HCT116 (cell line): Measurements from ENCODE around the gene GBP6. TPM values are rescaled to one million over a fixed set of nuclear protein-coding genes. Genes with fewer than 3 reads are reported as not detected.
"Not testable (repeated sequence)": the region's sequence is repeated elsewhere in the genome, so short reads cannot be mapped to it uniquely, and the experiment has no call there.

Experiments used
- ATAC-seq: fragments of 200-7000 bp; cut with Tn5 transposase; 2 replicates; pipeline ENCODE4 v1.9.1; 2020; ENCODE audit warnings: mild to moderate bottlenecking, moderate library complexity
- BruUV-seq: library from RNA; stranded (reverse); fragments of 400-500 nt; replicated peaks from 2 replicates; lab custom pipeline; 2021; lab: Mats Ljungman, UMichigan
- CTCF ChIA-PET: fragments of 300-600 bp; sonication (Branson Sonifier 250); formaldehyde crosslinking; loops from one replicate; lab custom pipeline; 2021; ENCODE audit warnings: antibody characterized with exemption; lab: Charles Lee
- POLR2A ChIA-PET: fragments of 300-600, 350-600 bp; sonication (Branson Sonifier 250); formaldehyde crosslinking; loops from one replicate; lab custom pipeline; 2021; ENCODE audit warnings: antibody characterized with exemption; lab: Charles Lee
- RAD21 ChIA-PET, 2 experiments: fragments of 300-600 bp; sonication (Branson Sonifier 250); formaldehyde crosslinking; loops; one replicate each; lab custom pipeline; 2023; ENCODE audit warnings: low total read pairs in 2 of 2; ENCODE audit not compliant: uncharacterized antibody in 2 of 2, unreplicated experiment in 2 of 2, low non-redundant PET in 1 of 2; lab: Charles Lee
- DNase-seq: peaks from one replicate; pipeline ENCODE4 v3.0.0-alpha.2; 2010; ENCODE audit warnings: low read depth, low spot score
- H2AFZ ChIP-seq: fragments of 200-600 bp; shearing (Covaris generic), sonication (generic); 2 replicates; pipeline ENCODE4 v1.6.1; 2017; ENCODE audit warnings: low read depth, mixed run types, mixed read lengths, antibody characterized with exemption, low read length; ENCODE audit not compliant: poor library complexity, severe bottlenecking
- H3K27ac ChIP-seq: 2 replicates; pipeline ENCODE4 v1.5.1; 2012; ENCODE audit warnings: low read depth, low read length
- H3K27me3 ChIP-seq: fragments of 200-600 bp; sonication (generic); 2 replicates; pipeline ENCODE4 v1.6.1; 2016; ENCODE audit warnings: mixed run types, low read length, mixed read lengths; ENCODE audit not compliant: insufficient read depth
- H3K36me3 ChIP-seq, 2 experiments: fragments of 200-500 bp in 1 of 2; fragments of 200-600 bp in 1 of 2; sonication (Bioruptor generic) in 1 of 2; sonication (generic) in 1 of 2; 2 replicates each; pipeline versions ENCODE4 v1.5.1 to v1.6.1; 2014 to 2016; ENCODE audit warnings: low read length in 2 of 2, inconsistent platforms in 1 of 2, mixed read lengths in 1 of 2, mixed run types in 1 of 2; ENCODE audit not compliant: insufficient read depth in 2 of 2, control insufficient read depth in 1 of 2
- H3K4me1 ChIP-seq, 2 experiments: fragments of 200-600 bp in 1 of 2; sonication (generic) in 1 of 2; 2 replicates each; pipeline versions ENCODE4 v1.5.1 to v1.6.1; 2012 to 2017; ENCODE audit warnings: low read length in 2 of 2, inconsistent platforms in 1 of 2, mild to moderate bottlenecking in 1 of 2, mixed read lengths in 1 of 2, mixed run types in 1 of 2, moderate library complexity in 1 of 2; ENCODE audit not compliant: insufficient read depth in 2 of 2, control insufficient read depth in 1 of 2
- H3K4me2 ChIP-seq: fragments of 200-600 bp; sonication (generic); 2 replicates; pipeline ENCODE4 v1.6.1; 2017; ENCODE audit warnings: mixed run types, low read length, mixed read lengths
- H3K4me3 ChIP-seq, 2 experiments: fragments of 200-600 bp in 1 of 2; sonication (generic) in 1 of 2; replicated peaks in 1 of 2; 2 replicates each; pipeline ENCODE4 v1.5.1; 2011 to 2016; ENCODE audit warnings: low read length in 2 of 2, control low read depth in 1 of 2, low read depth in 1 of 2, mild to moderate bottlenecking in 1 of 2, mixed read lengths in 1 of 2, mixed run types in 1 of 2
- H3K79me2 ChIP-seq: fragments of 200-600 bp; sonication (generic); 2 replicates; pipeline ENCODE4 v1.6.1; 2017; ENCODE audit warnings: mild to moderate bottlenecking, mixed run types, low read length, moderate library complexity, mixed read lengths; ENCODE audit not compliant: insufficient read depth
- H3K9ac ChIP-seq: fragments of 200-600 bp; sonication (generic); 2 replicates; pipeline ENCODE4 v1.6.1; 2016; ENCODE audit warnings: low read length, mixed read lengths
- H3K9me2 ChIP-seq: fragments of 200-600 bp; sonication (generic), shearing (Covaris generic); 2 replicates; pipeline ENCODE4 v1.6.1; 2017; ENCODE audit warnings: mixed run types, mild to moderate bottlenecking, moderate library complexity; ENCODE audit not compliant: insufficient read depth
- H3K9me3 ChIP-seq, 2 experiments: fragments of 200-500 bp in 1 of 2; fragments of 200-600 bp in 1 of 2; sonication (Bioruptor generic) in 1 of 2; sonication (generic) in 1 of 2; 2 replicates each; pipeline ENCODE4 v1.6.1; 2014 to 2017; ENCODE audit warnings: low read length in 2 of 2, mixed read lengths in 2 of 2, inconsistent platforms in 1 of 2, low read depth in 1 of 2, mild to moderate bottlenecking in 1 of 2, mixed run types in 1 of 2, moderate library complexity in 1 of 2; ENCODE audit not compliant: control insufficient read depth in 1 of 2, insufficient read depth in 1 of 2
- H4K20me1 ChIP-seq: fragments of 200-600 bp; sonication (generic), shearing (Covaris generic); 2 replicates; pipeline ENCODE4 v1.6.1; 2017; ENCODE audit warnings: mixed run types, mild to moderate bottlenecking, moderate library complexity; ENCODE audit not compliant: insufficient read depth
- CBX3 ChIP-seq: IDR thresholded peaks from 2 replicates; pipeline ENCODE4 v1.6.1; 2012; ENCODE audit warnings: low read depth
- EZH2 ChIP-seq: fragments of 200-600 bp; sonication (generic); IDR thresholded peaks from 2 replicates; pipeline ENCODE4 v1.6.1; 2017; ENCODE audit warnings: antibody characterized with exemption, mixed run types
- EZH2phosphoT487 ChIP-seq: fragments of 200-600 bp; IDR thresholded peaks from 2 replicates; pipeline ENCODE4 v1.6.1; 2018; ENCODE audit warnings: antibody characterized with exemption, borderline replicate concordance
- SRF ChIP-seq: IDR thresholded peaks from 2 replicates; pipeline ENCODE4 v1.6.1; 2012; ENCODE audit warnings: low read depth
- ZNF274 ChIP-seq: fragments of 200-500 bp; sonication (Bioruptor generic); IDR thresholded peaks from 2 replicates; pipeline ENCODE4 v1.6.1; 2014; ENCODE audit warnings: mild to moderate bottlenecking, low read depth, low read length, inconsistent platforms
- intact Hi-C: fragments of 100-400 bp; cut with micrococcal nuclease; formaldehyde crosslinking; loops from 2 replicates; pipeline ENCODE4 v1.10.0; 2022
- total RNA-seq: library from RNA; stranded (reverse); gene quantifications from one replicate; pipeline ENCODE4 v1.2.1, GENCODE V29; 2021; ENCODE audit not compliant: unreplicated experiment
- TF ChIP-seq, protein P1 (sequence below), 3 experiments: fragments of 200-600 bp in 1 of 3; sonication (generic) in 1 of 3; IDR thresholded peaks in 2 of 3; conservative IDR thresholded peaks in 1 of 3; 2 replicates each; pipeline ENCODE4 v1.5.1; 2012 to 2017; ENCODE audit warnings: low read depth in 2 of 3, low read length in 2 of 3, antibody characterized with exemption in 1 of 3, borderline replicate concordance in 1 of 3, control low read depth in 1 of 3, mild to moderate bottlenecking in 1 of 3, mixed read lengths in 1 of 3, mixed run types in 1 of 3, moderate library complexity in 1 of 3; ENCODE audit not compliant: insufficient read depth in 1 of 3

The GBP6 gene
- total RNA-seq, 1 experiment from 2014 or later = not detected

DNA sequence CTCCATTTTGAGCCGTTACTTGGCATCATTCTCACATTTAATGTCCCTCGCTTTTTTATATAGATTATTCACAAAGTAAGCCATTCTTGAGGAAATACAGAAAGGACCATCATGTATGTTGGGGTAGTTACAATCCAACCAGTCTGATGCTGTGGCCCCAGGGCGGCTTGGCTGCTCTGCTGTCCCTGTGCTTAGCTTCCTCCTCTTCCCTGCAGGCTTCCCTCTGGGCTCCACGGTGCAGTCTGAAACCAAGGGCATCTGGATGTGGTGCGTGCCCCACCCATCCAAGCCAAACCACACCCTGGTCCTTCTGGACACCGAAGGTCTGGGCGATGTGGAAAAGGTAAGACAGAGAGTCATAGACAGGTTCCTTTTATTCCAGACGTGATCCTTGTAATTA, 5.5 kb downstream of the GBP6 start:
- H3K4me1 ChIP-seq = no peaks in the 10 kb centered on the region
- H3K9me3 ChIP-seq = no peaks in the 10 kb centered on the region
- TF ChIP-seq SRF (no peak), CBX3 (no peak), ZNF274 (no peak), EZH2 (no peak), EZH2phosphoT487 (no peak)
- TF ChIP-seq, protein P1, sequence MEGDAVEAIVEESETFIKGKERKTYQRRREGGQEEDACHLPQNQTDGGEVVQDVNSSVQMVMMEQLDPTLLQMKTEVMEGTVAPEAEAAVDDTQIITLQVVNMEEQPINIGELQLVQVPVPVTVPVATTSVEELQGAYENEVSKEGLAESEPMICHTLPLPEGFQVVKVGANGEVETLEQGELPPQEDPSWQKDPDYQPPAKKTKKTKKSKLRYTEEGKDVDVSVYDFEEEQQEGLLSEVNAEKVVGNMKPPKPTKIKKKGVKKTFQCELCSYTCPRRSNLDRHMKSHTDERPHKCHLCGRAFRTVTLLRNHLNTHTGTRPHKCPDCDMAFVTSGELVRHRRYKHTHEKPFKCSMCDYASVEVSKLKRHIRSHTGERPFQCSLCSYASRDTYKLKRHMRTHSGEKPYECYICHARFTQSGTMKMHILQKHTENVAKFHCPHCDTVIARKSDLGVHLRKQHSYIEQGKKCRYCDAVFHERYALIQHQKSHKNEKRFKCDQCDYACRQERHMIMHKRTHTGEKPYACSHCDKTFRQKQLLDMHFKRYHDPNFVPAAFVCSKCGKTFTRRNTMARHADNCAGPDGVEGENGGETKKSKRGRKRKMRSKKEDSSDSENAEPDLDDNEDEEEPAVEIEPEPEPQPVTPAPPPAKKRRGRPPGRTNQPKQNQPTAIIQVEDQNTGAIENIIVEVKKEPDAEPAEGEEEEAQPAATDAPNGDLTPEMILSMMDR (IDR thresholded peaks at IDR 0.05 in 2 of 3, conservative IDR thresholded peaks at IDR 0.05 in 1 of 3; ENCODE audit: borderline replicate concordance in 1 of 3, insufficient read depth in 1 of 3, low read depth in 2 of 3, low read length in 2 of 3) = no peak
- H4K20me1 ChIP-seq = no peaks in the 10 kb centered on the region
- intact Hi-C loops = no loop called here
- ChIA-PET CTCF (no interaction called here), RAD21 (no interaction called here), POLR2A (no interaction called here)
- H3K4me2 ChIP-seq = no peak overlapping the region
- BruUV-seq = no TSS peak
- no peaks in the 10 kb centered on the region for H3K9me2 ChIP-seq
- H2AFZ ChIP-seq = no peak overlapping the region
- no peaks in the 10 kb centered on the region for H3K27me3 ChIP-seq
- DNase-seq (no peak), ATAC-seq (no peak)
- no peaks in the 10 kb centered on the region for H3K79me2 ChIP-seq
- no peak overlapping the region for H3K27ac ChIP-seq
- H3K36me3 ChIP-seq = no peaks in the 10 kb centered on the region
- no peak overlapping the region for H3K4me3 ChIP-seq
- no peak overlapping the region for H3K9ac ChIP-seq

DNA sequence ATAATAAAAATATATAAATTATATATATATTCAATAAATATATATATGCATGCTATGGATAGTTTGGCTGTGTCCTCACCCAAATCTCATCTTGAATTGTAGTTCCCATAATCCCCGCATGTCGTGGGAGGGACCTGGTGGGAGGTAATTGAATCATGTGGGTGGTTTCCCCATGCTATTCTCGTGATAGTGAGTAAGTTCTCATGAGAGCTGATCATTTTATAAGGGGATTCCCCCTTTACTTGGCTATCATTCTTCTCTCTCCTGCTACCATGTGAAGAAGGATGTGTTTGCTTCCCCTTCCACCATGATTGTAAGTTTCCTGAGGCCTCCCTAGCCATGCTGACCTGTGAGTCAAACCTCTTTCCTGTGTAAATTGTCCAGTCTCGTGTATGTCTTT, 10.0 kb downstream of the GBP6 start:
- H3K27me3 ChIP-seq, H2AFZ ChIP-seq, POLR2A ChIA-PET, RAD21 ChIA-PET, H3K4me2 ChIP-seq, H3K27ac ChIP-seq, H3K4me1 ChIP-seq, CTCF ChIA-PET, H3K79me2 ChIP-seq, H3K9ac ChIP-seq, H3K9me2 ChIP-seq, H3K9me3 ChIP-seq, BruUV-seq, H4K20me1 ChIP-seq, DNase-seq, H3K36me3 ChIP-seq, ATAC-seq, H3K4me3 ChIP-seq: not testable (repeated sequence)
- intact Hi-C loops = loop anchor here (5.0 kb wide), 1 partner anchor 858 kb away; no protein-coding TSS in a partner anchor
